Left hindlimb (tissue), 1 donor: ENCODE data around the gene ROR1.
A peak's percentile ranks its signal among the peaks of the same experiment; 100 is the strongest.

Source experiments
- DNase-seq: peaks from one replicate; pipeline ENCODE4 v3.0.0-alpha.2; 2018

ROR1 gene

GRCh38 chr1:64161357-64161941 is 387.6 kb downstream of the ROR1 start:
- DNase-seq: no peak

- DNase-seq: no peak
These were observed 388.3 kb downstream of the ROR1 start for GRCh38 chr1:64162151-64162550.

- no peak for DNase-seq
These were observed 389.0 kb downstream of the ROR1 start for GRCh38 chr1:64162804-64163203.

DNA sequence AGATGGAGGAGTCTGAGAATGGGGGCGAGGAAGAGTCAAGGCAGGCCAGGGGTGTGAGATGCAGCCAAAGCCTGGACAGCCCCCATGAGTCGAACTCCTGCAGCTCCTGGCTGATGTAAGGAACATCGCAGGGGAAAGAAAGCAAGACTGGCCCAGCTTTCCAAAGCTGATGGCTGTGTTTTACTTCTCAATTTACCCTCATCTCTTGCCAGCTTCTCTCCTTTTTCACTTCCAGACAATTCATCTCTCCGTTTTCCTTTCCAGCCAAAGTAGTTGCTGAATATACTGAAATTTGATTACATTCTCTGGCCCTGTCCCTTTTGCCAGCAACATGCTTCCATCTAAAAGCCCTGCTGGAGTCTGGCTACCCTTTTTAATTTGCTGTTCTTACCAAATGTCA is 389.6 kb downstream of the ROR1 start:
- peak; percentile 59 for DNase-seq

DNA sequence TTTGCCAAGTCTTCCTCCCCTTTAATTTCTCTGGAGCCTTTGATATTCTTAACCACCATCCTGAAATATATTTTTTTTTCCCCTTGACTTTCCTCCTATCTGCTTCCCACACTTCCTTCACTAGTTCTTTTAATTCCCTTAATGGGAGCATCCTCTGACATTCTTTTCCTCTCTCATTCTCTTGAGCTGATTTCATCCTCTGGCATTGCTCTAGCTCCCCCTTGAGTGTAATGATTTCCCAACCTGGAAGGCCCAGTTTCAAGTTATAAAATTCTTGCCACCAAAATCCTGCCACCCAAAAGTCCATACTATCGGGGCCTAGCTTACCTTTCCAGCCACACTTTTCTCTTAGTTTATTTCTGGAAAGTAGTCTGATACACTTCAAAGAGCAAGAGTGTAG is 390.2 kb downstream of the ROR1 start:
- no peak for DNase-seq

GRCh38 chr1:64166629-64167028 is 392.8 kb downstream of the ROR1 start:
- DNase-seq: peak; percentile 53

GRCh38 chr1:64167176-64167575 is 393.4 kb downstream of the ROR1 start:
- no peak for DNase-seq

GRCh38 chr1:64171246-64171645 is 397.4 kb downstream of the ROR1 start:
- no peak for DNase-seq

- no peak for DNase-seq
These were observed 398.0 kb downstream of the ROR1 start for GRCh38 chr1:64171797-64172281.

DNA sequence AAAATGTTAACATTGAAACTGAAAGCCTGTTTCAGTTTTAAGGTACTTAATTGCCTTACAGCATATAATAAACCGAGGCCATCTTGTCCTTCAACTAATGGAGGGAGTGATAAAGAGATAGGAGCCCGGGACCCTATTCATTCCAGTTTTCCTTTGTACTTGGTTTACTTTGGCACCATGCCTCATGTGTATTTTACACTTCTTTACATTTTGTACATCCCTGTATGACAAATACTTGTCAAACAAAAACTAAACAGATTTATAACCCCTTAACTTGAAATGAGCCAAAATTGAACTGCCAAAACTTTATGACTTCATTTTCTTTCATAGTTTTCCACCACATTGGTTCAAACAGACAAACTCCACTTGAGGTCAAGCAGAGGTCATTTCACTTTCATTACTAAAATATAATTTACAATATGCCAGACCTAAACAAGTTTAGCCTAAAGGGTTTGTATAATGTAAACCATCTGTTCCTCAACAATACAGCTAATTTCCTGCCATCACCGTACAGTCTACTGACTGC is 398.7 kb downstream of the ROR1 start:
- DNase-seq: no peak

DNA sequence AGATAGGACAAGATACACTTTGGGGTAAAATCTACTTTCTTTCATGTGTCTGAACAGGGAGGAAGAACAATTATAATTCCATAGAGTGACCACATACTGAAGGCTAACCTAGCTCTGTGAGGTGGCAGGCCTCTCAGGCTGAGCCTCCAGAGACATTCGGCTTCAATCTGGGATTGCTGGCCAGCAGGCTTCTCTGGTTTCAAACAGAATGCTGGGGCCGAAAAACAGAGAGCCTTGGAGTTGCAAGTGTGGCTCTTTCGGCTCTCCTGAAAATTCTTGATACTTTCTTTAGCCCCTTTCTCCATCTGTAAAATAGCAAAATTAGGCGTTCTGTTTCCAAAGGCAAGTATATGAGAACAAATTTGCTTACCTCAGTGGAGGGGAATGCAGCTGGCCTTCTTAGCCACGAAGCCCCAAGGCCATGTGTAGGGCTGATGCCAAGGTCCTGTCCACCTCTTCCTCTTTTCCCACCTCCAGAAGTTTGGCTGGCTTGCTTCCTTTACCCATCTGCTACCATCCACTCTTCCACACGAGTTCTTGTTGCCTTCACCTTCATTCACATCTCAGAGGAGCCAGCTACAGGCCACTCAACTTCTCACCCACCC is 399.6 kb downstream of the ROR1 start:
- no peak for DNase-seq

DNA sequence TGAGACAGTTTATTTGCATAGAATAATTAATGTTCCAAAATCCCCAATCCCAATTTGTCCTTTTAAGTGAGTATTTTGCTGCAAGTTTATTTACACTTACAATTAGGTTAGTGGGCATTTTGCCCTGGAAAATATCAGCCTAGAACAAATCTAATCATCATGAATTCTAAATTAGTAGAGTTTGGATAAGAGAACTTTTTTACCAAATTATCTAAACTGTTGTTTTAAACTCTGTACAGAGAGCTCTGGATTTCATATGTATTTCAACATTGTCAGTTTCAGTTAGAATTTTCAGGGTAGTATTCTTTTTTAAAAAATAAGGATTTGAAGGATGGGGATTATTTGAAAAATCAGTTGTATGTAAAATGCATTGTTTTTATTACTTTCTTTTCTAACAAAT is 401.8 kb downstream of the ROR1 start:
- no peak for DNase-seq

DNA sequence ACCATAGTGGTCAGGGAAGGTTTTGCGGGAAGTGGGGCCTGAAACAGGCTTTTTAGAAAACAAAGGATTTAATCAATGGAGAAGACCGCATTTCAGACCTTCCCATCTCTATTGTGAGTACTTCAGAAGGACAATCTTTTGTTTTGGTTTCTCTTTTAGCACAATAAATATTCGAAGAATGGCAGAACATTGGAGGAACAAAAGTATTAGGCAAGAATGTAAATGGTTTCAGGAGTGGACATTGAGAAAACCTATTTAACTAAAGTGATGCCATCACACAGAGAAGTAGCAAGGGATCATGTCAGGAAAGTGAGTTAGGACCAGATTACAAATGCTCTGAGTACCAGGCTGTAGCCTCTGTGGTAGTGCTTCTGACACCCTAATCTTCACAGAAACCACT is 402.8 kb downstream of the ROR1 start:
- no peak for DNase-seq

DNA sequence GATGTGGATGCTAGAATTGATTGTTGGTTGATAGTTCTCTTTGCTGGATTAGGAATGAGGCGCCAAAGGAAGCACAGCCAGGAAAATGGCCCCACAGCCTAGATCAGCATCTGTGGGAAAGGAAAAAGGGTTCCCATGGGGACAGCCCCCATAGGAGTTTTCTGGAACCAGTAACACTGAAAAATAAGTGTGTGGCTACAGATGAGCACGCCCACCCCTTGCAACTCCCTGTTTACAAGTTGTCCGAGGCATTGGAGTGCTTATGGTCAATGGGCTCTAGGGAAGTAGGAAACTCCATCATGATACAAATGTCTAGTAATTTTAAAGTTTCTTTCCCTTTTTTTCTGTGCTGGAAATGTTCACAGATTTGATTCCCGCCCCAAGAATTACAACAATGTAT is 405.8 kb downstream of the ROR1 start:
- DNase-seq: no peak

DNA sequence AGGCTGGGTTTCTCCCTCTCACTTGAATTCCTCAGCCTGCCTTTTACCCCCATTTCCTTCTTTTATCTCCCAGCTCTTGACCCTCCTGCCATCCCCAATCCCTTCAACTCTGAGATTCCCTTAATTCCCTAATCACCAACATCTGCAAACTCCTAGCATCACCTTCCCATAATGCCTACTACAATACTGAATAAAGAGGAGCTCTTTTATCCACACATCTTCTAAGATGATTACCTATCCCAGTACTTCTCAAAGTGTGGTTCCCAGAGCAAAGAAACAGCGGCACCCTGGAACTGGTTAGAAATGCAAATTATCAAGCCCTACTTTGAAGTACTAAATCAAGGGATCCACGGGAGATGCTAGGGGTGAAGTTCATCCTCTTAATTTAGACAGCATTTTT is 408.4 kb downstream of the ROR1 start:
- no peak for DNase-seq

DNA sequence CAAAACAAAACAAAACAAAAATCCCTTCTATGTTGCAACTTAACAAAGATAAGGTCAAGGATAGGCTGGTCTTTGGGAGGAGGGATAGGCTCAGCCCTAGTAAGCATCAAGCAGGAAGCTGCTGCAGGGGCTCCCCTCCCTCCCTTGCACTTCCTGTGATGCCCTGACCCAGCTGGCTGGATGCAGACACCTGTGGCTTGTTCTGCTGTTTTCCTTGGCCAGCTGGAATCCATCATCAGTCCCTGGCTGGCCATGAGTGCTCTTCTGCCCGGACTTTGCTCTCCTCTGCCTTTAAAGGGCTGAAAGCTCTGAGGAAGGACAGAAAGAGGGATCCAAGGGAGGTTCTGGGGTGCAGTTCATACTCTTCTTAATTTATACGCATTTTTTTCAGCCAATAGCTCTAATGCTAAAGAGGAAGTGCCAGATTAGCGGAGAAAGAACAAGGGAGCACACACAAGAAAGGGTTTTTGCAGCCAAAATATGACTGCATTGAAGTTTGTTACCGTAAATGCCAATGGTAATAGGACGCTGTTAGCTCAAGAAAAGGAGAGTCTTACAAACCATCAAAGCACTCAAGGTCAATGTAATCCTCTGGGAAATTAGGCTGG is 409.7 kb downstream of the ROR1 start:
- no peak for DNase-seq

DNA sequence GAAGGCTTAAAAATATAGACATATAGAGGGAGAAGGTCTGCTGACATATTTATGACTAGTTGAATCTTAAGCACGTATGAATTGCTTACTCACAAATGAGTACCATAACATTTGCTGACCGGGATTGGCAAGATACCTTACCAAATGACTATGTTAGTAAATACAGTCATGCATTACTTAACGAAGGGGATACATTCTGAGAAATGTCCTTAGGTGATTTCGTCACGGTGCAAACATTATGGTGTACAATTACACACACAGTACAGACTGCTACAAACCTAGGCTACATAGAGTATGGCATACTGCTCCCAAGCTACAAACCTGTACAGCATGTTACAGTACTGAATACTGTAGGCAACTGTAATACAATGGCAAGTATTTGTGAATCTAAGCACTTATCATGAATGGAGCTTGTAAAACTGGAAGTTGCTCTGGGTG is 410.2 kb downstream of the ROR1 start:
- DNase-seq: no peak

DNA sequence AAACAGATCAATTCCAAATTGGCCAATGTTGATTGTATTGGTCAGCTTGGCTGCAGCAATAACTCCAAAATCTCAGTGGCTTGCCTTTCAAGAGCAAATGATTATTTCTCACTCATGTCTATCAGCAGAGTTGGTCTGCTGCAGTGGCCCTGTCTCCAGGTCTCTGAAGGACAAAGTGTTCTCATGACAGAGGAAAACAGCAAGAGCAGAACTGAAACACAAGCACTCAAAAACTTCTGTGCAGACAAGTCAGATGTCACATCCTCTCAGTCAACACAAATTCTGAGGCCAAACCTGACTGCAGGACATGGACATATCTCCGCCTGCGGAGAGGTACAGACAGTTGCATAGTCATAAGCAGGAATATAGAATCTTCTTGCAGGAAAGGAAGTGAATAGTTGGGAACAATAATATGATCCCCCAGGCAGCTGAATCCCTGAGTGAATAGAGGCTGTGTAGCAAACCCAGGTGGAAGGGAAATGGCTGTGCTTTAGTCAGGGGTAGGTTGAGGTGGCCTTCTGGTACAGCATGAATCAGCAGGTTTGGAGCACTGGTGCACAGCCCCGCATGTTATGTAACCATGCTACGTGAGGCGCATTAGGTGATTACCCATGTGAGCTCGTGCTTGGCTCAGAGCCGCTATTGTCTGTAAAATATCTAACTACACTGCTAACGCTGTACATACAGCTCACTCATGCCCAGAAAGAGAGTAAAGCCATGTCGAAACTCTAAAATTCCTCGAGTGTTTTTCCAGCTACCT is 412.5 kb downstream of the ROR1 start:
- no peak for DNase-seq

DNA sequence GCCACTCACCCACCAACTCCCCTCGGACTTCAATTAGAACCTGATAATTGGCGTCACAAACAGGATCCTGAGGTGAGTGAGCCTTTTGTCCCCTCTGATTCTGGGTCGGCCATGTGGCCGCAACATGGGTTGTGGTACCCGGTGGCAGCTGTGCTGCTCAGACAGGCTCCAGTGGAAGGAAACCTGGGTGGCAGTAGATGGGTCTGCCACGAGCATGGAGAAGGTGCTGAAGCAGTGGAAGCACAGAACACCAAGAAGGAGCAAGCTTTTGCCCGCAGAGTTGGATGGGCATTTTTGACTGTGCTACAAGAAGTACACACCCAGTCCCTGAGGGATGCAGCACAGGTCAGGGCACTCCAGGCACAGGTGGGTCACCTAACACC is 413.1 kb downstream of the ROR1 start:
- no peak for DNase-seq

GRCh38 chr1:64187646-64188045 is 413.8 kb downstream of the ROR1 start:
- no peak for DNase-seq

GRCh38 chr1:64192290-64192689 is 418.5 kb downstream of the ROR1 start:
- no peak for DNase-seq

DNA sequence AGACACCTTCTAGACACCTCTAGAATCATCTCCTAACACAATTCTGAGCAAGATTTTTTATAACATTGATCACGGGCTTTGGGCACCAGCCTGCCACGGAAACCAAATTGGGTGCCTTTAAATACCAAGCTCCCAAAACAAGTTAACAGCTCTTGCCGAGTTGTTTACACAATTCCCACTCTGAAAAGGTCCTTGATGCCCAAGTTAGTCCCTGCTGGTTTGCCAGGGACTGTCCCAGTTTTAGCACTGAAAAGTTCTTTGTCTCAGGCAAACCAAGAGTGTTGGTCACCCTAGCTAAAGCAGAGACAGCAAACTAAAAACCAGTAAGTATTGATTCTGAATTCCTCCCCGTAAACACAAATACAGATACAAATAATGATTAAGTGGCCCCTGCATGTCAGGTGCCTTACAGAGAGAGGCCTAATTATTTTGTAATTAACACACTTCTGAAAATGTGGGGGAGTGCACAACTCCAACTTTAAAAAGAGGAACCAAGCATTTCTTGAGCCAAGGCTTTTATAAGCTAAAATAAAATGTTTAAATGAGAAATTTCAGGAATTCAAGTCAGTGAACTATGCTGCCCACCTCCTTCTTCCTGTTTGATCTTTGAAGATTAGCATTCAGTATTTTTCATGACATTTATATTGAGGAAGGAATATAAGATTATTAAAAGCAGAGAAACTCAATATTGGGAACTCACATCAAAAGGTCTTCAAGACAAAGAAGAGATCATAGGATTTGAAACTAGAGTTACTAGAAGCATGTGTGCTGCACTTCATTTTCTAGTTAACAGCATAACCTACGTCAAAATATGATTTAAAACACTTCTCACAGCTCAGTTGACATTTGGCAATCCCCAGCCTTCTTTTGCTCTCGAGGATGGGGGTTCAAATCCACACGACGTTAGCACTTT is 420.6 kb downstream of the ROR1 start:
- no peak for DNase-seq

- no peak for DNase-seq
These were observed 421.2 kb downstream of the ROR1 start for GRCh38 chr1:64195081-64195395.
